H9 (cell line): ENCODE data around the gene PCYT1A. TPM values are rescaled to one million over a fixed set of nuclear protein-coding genes. Genes with fewer than 3 reads are reported as not detected.

Experiments used
- DNase-seq: peaks from one replicate; pipeline ENCODE4 v3.0.0-alpha.2; 2017
- H2AFZ ChIP-seq: one replicate; pipeline ENCODE4 v1.6.1; 2013; ENCODE audit warnings: mild to moderate bottlenecking, low read length, control low read depth, moderate library complexity
- H2AK5ac ChIP-seq: 2 replicates; pipeline ENCODE4 v1.6.1; 2013; ENCODE audit warnings: low read length, control low read depth, mixed read lengths; ENCODE audit not compliant: insufficient read length
- H2BK120ac ChIP-seq: one replicate; pipeline ENCODE4 v1.6.1; 2013; ENCODE audit warnings: low read depth, mild to moderate bottlenecking, low read length, control low read depth, inconsistent platforms; ENCODE audit not compliant: poor library complexity, severe bottlenecking
- H2BK12ac ChIP-seq: 2 replicates; pipeline ENCODE4 v1.6.1; 2013; ENCODE audit warnings: low read length, control low read depth, mixed read lengths, low read depth; ENCODE audit not compliant: insufficient read length
- H2BK15ac ChIP-seq: 2 replicates; pipeline ENCODE4 v1.6.1; 2013; ENCODE audit warnings: low read depth, low read length, control low read depth
- H2BK20ac ChIP-seq: one replicate; pipeline ENCODE4 v1.6.1; 2013; ENCODE audit warnings: low read depth, mild to moderate bottlenecking, low read length, control low read depth, inconsistent platforms; ENCODE audit not compliant: poor library complexity, severe bottlenecking
- H2BK5ac ChIP-seq: 2 replicates; pipeline ENCODE4 v1.6.1; 2013; ENCODE audit warnings: low read length, control low read depth, mixed read lengths; ENCODE audit not compliant: insufficient read length
- H3K14ac ChIP-seq: 2 replicates; pipeline ENCODE4 v1.6.1; 2013; ENCODE audit warnings: low read length, control low read depth; ENCODE audit not compliant: insufficient read depth
- H3K18ac ChIP-seq: 2 replicates; pipeline ENCODE4 v1.6.1; 2013; ENCODE audit warnings: low read depth, mild to moderate bottlenecking, mixed read lengths, low read length, control low read depth; ENCODE audit not compliant: insufficient read length
- H3K23ac ChIP-seq: 2 replicates; pipeline ENCODE4 v1.6.1; 2013; ENCODE audit warnings: low read length, control low read depth, mixed read lengths, low read depth; ENCODE audit not compliant: insufficient read length
- H3K23me2 ChIP-seq: 2 replicates; pipeline ENCODE4 v1.6.1; 2013; ENCODE audit warnings: low read depth, mild to moderate bottlenecking, mixed read lengths, low read length, control low read depth; ENCODE audit not compliant: insufficient read length, poor library complexity, severe bottlenecking
- H3K27ac ChIP-seq: 2 replicates; pipeline ENCODE4 v1.5.1; 2013; ENCODE audit warnings: low read length, control low read depth, mixed read lengths, low read depth; ENCODE audit not compliant: insufficient read length
- H3K27me3 ChIP-seq: 2 replicates; pipeline ENCODE4 v1.6.1; 2013; ENCODE audit warnings: low read length, control low read depth, inconsistent platforms; ENCODE audit not compliant: insufficient read depth
- H3K4ac ChIP-seq: 2 replicates; pipeline ENCODE4 v1.6.1; 2013; ENCODE audit warnings: low read depth, mild to moderate bottlenecking, control low read depth, inconsistent platforms, low read length, moderate library complexity
- H3K4me1 ChIP-seq: 2 replicates; pipeline ENCODE4 v1.6.1; 2013; ENCODE audit warnings: low read length, control low read depth, inconsistent platforms; ENCODE audit not compliant: insufficient read depth
- H3K4me2 ChIP-seq: 2 replicates; pipeline ENCODE4 v1.6.1; 2013; ENCODE audit warnings: low read length, control low read depth, mixed read lengths; ENCODE audit not compliant: insufficient read length, insufficient read depth
- H3K56ac ChIP-seq: 2 replicates; pipeline ENCODE4 v1.6.1; 2013; ENCODE audit warnings: low read depth, mild to moderate bottlenecking, mixed read lengths, low read length, control low read depth; ENCODE audit not compliant: insufficient read length
- H3K79me1 ChIP-seq: 2 replicates; pipeline ENCODE4 v1.6.1; 2013; ENCODE audit warnings: low read depth, mild to moderate bottlenecking, moderate library complexity, low read length, control low read depth, inconsistent platforms; ENCODE audit not compliant: insufficient read depth, poor library complexity, severe bottlenecking
- H3K79me2 ChIP-seq: 2 replicates; pipeline ENCODE4 v1.6.1; 2013; ENCODE audit warnings: low read length, control low read depth, inconsistent platforms; ENCODE audit not compliant: insufficient read depth
- H3K9ac ChIP-seq: 2 replicates; pipeline ENCODE4 v1.6.1; 2013; ENCODE audit warnings: low read length, control low read depth, mixed read lengths; ENCODE audit not compliant: insufficient read length; ENCODE audit errors: extremely low read depth
- H3K9me3 ChIP-seq: one replicate; pipeline ENCODE4 v1.6.1; 2013; ENCODE audit warnings: low read depth, low read length, inconsistent platforms; ENCODE audit not compliant: control insufficient read depth
- H3T11ph ChIP-seq: one replicate; pipeline ENCODE4 v1.6.1; 2013; ENCODE audit warnings: mild to moderate bottlenecking, low read length, control low read depth, inconsistent platforms
- H4K20me1 ChIP-seq: one replicate; pipeline ENCODE4 v1.6.1; 2013; ENCODE audit not compliant: control insufficient read depth, insufficient read length, insufficient read depth
- H4K5ac ChIP-seq: 2 replicates; pipeline ENCODE4 v1.6.1; 2013; ENCODE audit warnings: low read depth, mild to moderate bottlenecking, mixed read lengths, low read length, control low read depth; ENCODE audit not compliant: insufficient read length
- H4K8ac ChIP-seq: replicated peaks from 2 replicates; pipeline ENCODE4 v1.6.1; 2013; ENCODE audit warnings: low read length, control low read depth, mixed read lengths, low read depth; ENCODE audit not compliant: insufficient read length
- H4K91ac ChIP-seq: 2 replicates; pipeline ENCODE4 v1.6.1; 2013; ENCODE audit warnings: low read depth, mild to moderate bottlenecking, moderate library complexity, mixed read lengths, low read length, control low read depth; ENCODE audit not compliant: insufficient read length
- H3K27ac Mint-ChIP-seq, 3 experiments: 2 replicates in 2 of 3; 3 replicates in 1 of 3; pipeline ENCODE4 v1.8.0; 2020 to 2021; ENCODE audit warnings: mixed read lengths in 3 of 3, mild to moderate bottlenecking in 1 of 3, moderate library complexity in 1 of 3
- H3K27me3 Mint-ChIP-seq: 2 replicates; pipeline ENCODE4 v1.8.0; 2021; ENCODE audit warnings: low read depth, mild to moderate bottlenecking, moderate library complexity, mixed read lengths
- H3K36me3 Mint-ChIP-seq, 3 experiments: 2 replicates in 2 of 3; 3 replicates in 1 of 3; pipeline ENCODE4 v1.8.0; 2020 to 2021; ENCODE audit warnings: low read depth in 3 of 3, mixed read lengths in 3 of 3; ENCODE audit not compliant: insufficient read depth in 1 of 3
- H3K4me1 Mint-ChIP-seq, 2 experiments: 2 replicates each; pipeline ENCODE4 v1.8.0; 2020; ENCODE audit warnings: mixed read lengths in 2 of 2
- H3K4me3 Mint-ChIP-seq, 2 experiments: 2 replicates in 1 of 2; 3 replicates in 1 of 2; pipeline ENCODE4 v1.8.0; 2020 to 2021; ENCODE audit warnings: mild to moderate bottlenecking in 2 of 2, mixed read lengths in 2 of 2, moderate library complexity in 1 of 2
- H3K9me3 Mint-ChIP-seq, 2 experiments: 2 replicates in 1 of 2; 3 replicates in 1 of 2; pipeline ENCODE4 v1.8.0; 2020; ENCODE audit warnings: mild to moderate bottlenecking in 2 of 2, mixed read lengths in 2 of 2, moderate library complexity in 1 of 2
- WGBS: extraction: QIAGEN DNeasy Blood & Tissue Kit; methylation state at CpG from one replicate; pipeline ENCODE4 v1.1.7; 2013; ENCODE audit warnings: missing lambda C conversion rate, low lambda C conversion rate, mixed read lengths; ENCODE audit not compliant: insufficient read length; ENCODE audit errors: extremely low coverage; 5-methylcytosine and 5-hydroxymethylcytosine counted together
- total RNA-seq: library from RNA; stranded (reverse); gene quantifications from 2 replicates; pipeline ENCODE4 v1.2.1, GENCODE V29; 2021
- TF ChIP-seq, protein P1 (sequence below): fragments of 200-600 bp; sonication (generic); conservative IDR thresholded peaks from 3 replicates; pipeline ENCODE4 v1.8.0; 2021; ENCODE audit warnings: antibody characterized with exemption, mild to moderate bottlenecking

The PCYT1A gene
- total RNA-seq, 1 experiment from 2014 or later = 31.6 TPM

DNA sequence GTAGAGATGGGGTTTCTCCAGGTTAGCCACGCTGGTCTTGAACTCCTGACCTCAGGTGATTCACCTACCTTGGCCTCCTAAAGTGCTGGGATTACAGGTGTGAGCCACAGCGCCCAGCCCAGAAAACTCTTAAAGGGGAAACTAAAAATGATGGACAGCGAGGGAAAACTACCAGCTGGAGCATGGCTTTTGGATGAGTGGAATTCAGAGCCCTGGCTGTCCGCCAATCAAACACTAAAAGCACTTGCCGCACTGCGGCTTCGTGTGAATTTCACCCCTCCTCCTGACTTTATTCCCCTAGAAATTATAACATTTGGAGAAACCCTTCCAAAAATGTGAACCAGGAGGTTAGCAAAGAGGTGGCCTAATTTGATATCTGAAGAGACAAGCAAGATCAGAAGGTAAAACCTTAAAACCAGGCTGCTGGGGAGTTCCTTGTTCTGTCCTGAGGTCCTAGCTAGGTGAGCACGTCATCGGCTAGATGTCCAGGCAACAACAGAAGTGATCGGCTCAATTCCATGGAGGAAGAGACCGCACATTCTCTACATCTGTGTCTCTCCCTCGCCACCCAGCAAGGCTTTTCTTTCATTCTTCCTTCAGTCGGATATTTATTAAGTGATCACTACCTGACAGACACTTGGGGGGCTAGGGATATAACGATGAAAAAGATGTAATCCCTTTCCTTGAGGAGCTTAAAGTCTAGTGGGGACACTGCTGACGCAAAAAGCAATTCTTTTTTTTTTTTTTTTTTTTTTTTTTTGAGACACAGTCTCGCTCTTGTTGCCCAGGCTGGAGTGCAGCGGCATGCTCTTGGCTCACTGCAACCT, 49.0 kb upstream of the PCYT1A start:
- no peak overlapping the region for H4K8ac ChIP-seq
- H3K23ac ChIP-seq = no peak overlapping the region
- H2BK20ac ChIP-seq = no peak overlapping the region
- H3K4me1 ChIP-seq = no peaks in the 10 kb centered on the region
- no peak overlapping the region for H2BK12ac ChIP-seq
- no peak overlapping the region for H3K18ac ChIP-seq
- H3K23me2 ChIP-seq = no peaks in the 10 kb centered on the region
- no peak overlapping the region for H3K14ac ChIP-seq
- Mint-ChIP-seq H3K36me3 (no peaks in the 10 kb centered on the region), H3K9me3 (no peaks in the 10 kb centered on the region), H3K4me1 (peaks cover 3 to 7% of the 10 kb centered on the region in 2 experiments; a peak in 3 of 4 replicates), H3K27ac (no peak overlapping the region; a peak in 1 of 7 replicates), H3K27me3 (no peaks in the 10 kb centered on the region; the same call in 1 of the 2 replicates), H3K4me3 (no peak overlapping the region)
- no peaks in the 10 kb centered on the region for H3K27me3 ChIP-seq
- H3K56ac ChIP-seq = no peak overlapping the region
- TF ChIP-seq, protein P1, sequence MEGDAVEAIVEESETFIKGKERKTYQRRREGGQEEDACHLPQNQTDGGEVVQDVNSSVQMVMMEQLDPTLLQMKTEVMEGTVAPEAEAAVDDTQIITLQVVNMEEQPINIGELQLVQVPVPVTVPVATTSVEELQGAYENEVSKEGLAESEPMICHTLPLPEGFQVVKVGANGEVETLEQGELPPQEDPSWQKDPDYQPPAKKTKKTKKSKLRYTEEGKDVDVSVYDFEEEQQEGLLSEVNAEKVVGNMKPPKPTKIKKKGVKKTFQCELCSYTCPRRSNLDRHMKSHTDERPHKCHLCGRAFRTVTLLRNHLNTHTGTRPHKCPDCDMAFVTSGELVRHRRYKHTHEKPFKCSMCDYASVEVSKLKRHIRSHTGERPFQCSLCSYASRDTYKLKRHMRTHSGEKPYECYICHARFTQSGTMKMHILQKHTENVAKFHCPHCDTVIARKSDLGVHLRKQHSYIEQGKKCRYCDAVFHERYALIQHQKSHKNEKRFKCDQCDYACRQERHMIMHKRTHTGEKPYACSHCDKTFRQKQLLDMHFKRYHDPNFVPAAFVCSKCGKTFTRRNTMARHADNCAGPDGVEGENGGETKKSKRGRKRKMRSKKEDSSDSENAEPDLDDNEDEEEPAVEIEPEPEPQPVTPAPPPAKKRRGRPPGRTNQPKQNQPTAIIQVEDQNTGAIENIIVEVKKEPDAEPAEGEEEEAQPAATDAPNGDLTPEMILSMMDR = no peak
- H3K79me2 ChIP-seq = no peaks in the 10 kb centered on the region
- H3K9ac ChIP-seq = no peak overlapping the region
- no peak for DNase-seq
- H2AFZ ChIP-seq = no peak overlapping the region
- H2BK5ac ChIP-seq = no peak overlapping the region
- H4K20me1 ChIP-seq = no peaks in the 10 kb centered on the region
- H2BK120ac ChIP-seq = no peak overlapping the region
- H2BK15ac ChIP-seq = no peak overlapping the region
- no peak overlapping the region for H4K5ac ChIP-seq
- H3K79me1 ChIP-seq = no peaks in the 10 kb centered on the region
- H3K4ac ChIP-seq = no peak overlapping the region
- H3K27ac ChIP-seq = no peak overlapping the region
- no CpG with 5 or more reads among the region's 17 CpGs for WGBS
- no peak overlapping the region for H3K4me2 ChIP-seq
- H3K9me3 ChIP-seq = no peaks in the 10 kb centered on the region
- H3T11ph ChIP-seq = no peak overlapping the region
- no peak overlapping the region for H4K91ac ChIP-seq
- H2AK5ac ChIP-seq = no peak overlapping the region
